22Rv1 (cell line): ENCODE results near the gene SLC20A1.
"Not testable (repeated sequence)": the region's sequence is repeated elsewhere in the genome, so short reads cannot be mapped to it uniquely, and the experiment has no call there.

Experiments
- H3K27ac ChIP-seq: fragments of 450-650 bp; 2 replicates; pipeline ENCODE4 v1.5.1; 2017
- CTCF ChIP-seq: fragments of 450-650 bp; IDR thresholded peaks from 2 replicates; pipeline ENCODE4 v1.5.1; 2017; ENCODE audit warnings: mild to moderate bottlenecking
- ZFX ChIP-seq: fragments of 450-650 bp; IDR thresholded peaks from 2 replicates; pipeline ENCODE4 v1.6.1; 2017; ENCODE audit warnings: antibody characterized with exemption, borderline replicate concordance

The SLC20A1 gene

GRCh38 chr2:112706170-112706664 is 60.5 kb downstream of the SLC20A1 start:
- no peak overlapping the region for H3K27ac ChIP-seq
- TF ChIP-seq CTCF (no peak), ZFX (no peak)

- not testable (repeated sequence) for H3K27ac ChIP-seq
Observed at GRCh38 chr2:112706947-112707346, 61.2 kb downstream of the SLC20A1 start.

GRCh38 chr2:112708968-112709367 is 63.2 kb downstream of the SLC20A1 start:
- no peak overlapping the region for H3K27ac ChIP-seq
- no peak for TF ChIP-seq CTCF
- TF ChIP-seq ZFX: no peak

GRCh38 chr2:112709703-112710102 is 64.0 kb downstream of the SLC20A1 start:
- H3K27ac ChIP-seq: no peak overlapping the region
- TF ChIP-seq ZFX (no peak), CTCF (no peak)

- H3K27ac ChIP-seq: no peak overlapping the region
- TF ChIP-seq CTCF: no peak
- TF ChIP-seq ZFX: no peak
Observed at GRCh38 chr2:112710956-112711750, 65.4 kb downstream of the SLC20A1 start.

GRCh38 chr2:112712465-112712864 is 66.7 kb downstream of the SLC20A1 start:
- TF ChIP-seq ZFX (no peak), CTCF (no peak)
- no peak overlapping the region for H3K27ac ChIP-seq

- TF ChIP-seq ZFX: no peak
- no peak for TF ChIP-seq CTCF
- no peak overlapping the region for H3K27ac ChIP-seq
Observed at GRCh38 chr2:112712903-112713584, 67.3 kb downstream of the SLC20A1 start.
